NCI-H226 (cell line): Measurements from ENCODE around the gene ERAS.
"Not testable (repeated sequence)": the region's sequence is repeated elsewhere in the genome, so short reads cannot be mapped to it uniquely, and the experiment has no call there.

Experiments used
- DNase-seq: peaks from one replicate; pipeline ENCODE4 v3.0.0-alpha.2; 2015

The ERAS gene

GRCh38 chrX:48798318-48798717 is 28.0 kb upstream of the ERAS start:
- DNase-seq, result no peak

- no peak for DNase-seq
These were observed 25.6 kb upstream of the ERAS start for GRCh38 chrX:48800574-48801279.

DNA sequence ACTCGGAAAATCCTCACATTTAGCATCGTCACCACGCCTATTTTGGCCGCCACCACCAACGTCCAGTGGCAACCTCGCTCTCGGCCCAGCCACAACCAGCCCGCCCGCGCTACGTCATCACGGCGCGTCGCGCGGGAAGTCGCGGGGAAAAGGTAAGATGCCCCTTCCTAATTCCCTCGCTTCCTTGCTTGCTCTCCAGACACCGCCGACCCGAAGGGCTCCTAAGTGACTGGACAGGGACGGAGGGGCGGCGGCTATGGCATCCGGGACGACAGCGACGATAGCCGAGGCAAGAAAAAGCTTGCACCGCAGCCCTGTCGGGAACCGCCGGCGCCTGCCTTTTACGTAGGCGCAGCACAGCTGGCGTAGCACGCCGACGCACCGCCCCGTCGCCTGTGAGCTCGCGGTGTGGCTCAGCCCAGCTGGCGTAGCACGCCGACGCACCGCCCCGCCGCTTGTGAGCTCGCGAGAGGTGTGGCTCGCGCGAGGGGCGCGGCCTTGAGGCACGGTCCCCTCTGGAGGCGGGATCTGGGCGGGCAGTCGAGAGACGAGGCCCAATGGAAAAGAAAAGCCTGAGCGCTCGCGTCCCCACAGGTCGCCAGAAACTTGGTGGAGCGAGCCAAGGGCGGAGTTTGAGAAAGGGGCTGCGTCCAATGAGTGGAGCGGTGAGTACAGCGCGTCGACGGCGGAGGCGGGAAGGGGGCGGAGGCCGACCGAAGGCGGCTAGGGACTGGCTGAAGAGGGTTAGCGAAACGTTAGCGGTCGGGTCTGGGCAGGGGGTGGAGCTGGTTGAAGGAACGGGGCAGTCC is 24.8 kb upstream of the ERAS start, which contains the start of gene HDAC6:
HDAC6 (plus strand) TSS at position 788 of the 809 bp plus-strand sequence. CDS start 626 bp downstream, outside the sequence.
- DNase-seq, result peak; percentile 94

- peak; percentile 76 for DNase-seq
These were observed 24.0 kb upstream of the ERAS start for GRCh38 chrX:48802089-48802904.

DNA sequence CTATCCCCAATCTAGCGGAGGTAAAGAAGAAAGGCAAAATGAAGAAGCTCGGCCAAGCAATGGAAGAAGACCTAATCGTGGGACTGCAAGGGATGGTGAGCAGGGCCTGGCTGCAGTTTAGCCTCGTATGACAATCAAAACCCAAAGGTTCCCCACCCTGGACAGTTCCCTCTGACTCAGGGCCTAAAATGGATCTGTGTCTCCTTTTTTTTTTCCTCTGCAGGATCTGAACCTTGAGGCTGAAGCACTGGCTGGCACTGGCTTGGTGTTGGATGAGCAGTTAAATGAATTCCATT is 23.5 kb upstream of the ERAS start:
- no peak for DNase-seq

GRCh38 chrX:48806081-48806480 is 20.2 kb upstream of the ERAS start:
- no peak for DNase-seq

- DNase-seq, result no peak
These were observed 12.7 kb upstream of the ERAS start for GRCh38 chrX:48813644-48814043.

DNA sequence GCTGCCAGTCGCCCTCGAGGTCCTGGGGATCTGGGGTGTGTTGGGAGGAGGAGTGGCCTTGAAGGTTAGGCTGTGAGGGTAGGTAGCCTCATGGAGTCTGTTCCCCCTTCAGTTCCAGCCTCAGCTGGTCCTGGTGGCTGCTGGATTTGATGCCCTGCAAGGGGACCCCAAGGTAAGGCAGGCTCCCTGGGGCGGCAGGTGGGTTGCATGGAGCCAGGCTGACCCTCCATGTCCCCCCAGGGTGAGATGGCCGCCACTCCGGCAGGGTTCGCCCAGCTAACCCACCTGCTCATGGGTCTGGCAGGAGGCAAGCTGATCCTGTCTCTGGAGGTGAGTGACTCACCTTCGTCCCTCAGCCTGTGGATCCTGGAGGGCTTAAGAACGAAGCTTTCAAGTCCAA is 11.6 kb upstream of the ERAS start:
- no peak for DNase-seq

GRCh38 chrX:48815266-48815665 is 11.0 kb upstream of the ERAS start:
- no peak for DNase-seq

DNA sequence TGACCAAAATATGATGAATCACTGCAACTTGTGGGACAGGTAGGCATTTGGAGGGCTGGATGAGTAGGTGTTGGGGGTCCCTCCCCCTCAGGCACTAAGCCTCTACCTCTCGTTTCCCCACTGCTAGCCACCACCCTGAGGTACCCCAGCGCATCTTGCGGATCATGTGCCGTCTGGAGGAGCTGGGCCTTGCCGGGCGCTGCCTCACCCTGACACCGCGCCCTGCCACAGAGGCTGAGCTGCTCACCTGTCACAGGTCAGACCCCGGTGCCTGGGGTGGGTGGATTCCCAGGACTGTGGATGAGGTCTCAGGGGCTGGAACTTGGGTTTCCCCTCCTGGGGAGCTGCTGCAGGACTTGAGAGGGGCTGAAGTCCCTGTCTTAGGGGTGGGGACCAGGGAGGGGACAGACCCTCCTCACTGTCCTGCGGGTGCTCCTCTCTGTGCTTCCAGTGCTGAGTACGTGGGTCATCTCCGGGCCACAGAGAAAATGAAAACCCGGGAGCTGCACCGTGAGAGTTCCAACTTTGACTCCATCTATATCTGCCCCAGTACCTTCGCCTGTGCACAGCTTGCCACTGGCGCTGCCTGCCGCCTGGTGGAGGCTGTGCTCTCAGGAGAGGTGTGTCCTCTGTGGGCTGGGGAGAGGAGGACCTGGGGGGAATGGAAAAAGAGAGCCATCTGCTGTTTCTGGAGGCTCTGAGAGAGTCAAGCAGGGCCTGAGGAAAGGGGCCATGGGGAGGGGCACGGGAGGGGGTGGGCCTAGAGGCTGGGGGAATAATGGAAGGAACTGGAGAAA is 10.1 kb upstream of the ERAS start:
- no peak for DNase-seq

- DNase-seq, result no peak
These were observed 8.2 kb upstream of the ERAS start for GRCh38 chrX:48818098-48818497.

GRCh38 chrX:48818866-48819265 is 7.4 kb upstream of the ERAS start:
- no peak for DNase-seq

- not testable (repeated sequence) for DNase-seq
These were observed 6.9 kb upstream of the ERAS start for GRCh38 chrX:48819394-48819793.

- DNase-seq, result no peak
These were observed 3.3 kb upstream of the ERAS start for GRCh38 chrX:48823053-48823452.

- no peak for DNase-seq
These were observed 2.2 kb upstream of the ERAS start for GRCh38 chrX:48824066-48824465.

DNA sequence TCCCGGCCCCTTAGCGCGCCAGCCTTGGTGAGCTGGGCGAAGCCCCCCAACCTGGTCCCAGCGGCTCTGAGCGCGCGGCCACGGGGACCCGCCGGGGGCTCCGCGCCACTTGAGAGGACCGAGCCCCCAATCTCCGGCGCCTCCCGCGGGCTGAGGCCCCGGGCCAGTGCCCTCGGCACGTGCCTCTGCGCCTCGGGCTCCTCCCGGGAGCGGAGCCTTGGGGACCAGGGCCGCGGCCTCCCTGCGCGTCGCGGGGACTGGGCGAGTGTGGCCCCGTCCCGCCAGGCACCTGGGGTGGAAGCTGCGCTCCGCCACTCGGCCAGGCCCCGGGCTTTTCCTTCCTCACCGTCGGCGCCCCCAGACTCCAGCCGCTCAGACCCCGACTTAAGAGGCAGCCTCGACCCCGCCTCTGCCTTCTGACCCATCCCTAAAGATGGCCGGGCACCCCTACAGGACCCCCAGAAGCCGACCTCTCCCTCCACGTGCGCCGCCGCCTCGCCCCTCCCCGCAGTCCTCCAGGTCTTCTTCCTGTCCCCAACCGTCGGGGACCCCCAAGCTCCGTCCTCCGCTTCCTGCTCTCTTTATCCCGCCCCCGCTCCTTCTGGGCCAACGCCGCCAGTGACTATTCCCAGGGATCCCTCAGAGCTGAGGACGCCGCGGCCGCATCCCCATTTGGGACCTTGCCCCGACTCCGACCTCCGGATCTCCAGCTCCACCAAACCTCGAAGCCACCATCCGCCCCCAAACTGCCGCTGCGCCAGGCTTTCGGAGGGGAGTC is 752 bp downstream of the ERAS start:
- no peak for DNase-seq

DNA sequence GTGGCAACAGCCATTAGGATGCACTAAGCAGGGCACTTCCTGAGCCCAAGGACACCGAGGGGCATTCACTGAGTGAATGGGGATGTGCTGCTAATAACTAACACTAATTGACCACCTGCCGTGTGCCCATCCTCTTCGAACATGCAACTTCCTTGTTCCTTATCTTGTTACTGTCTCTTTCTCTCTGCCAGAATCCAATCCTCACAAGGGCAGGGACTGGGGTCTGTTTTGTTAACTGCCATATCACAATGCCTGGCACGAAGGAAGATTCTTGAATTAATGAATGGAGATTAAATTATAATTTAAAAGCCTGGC is 1.3 kb downstream of the ERAS start:
- no peak for DNase-seq

DNA sequence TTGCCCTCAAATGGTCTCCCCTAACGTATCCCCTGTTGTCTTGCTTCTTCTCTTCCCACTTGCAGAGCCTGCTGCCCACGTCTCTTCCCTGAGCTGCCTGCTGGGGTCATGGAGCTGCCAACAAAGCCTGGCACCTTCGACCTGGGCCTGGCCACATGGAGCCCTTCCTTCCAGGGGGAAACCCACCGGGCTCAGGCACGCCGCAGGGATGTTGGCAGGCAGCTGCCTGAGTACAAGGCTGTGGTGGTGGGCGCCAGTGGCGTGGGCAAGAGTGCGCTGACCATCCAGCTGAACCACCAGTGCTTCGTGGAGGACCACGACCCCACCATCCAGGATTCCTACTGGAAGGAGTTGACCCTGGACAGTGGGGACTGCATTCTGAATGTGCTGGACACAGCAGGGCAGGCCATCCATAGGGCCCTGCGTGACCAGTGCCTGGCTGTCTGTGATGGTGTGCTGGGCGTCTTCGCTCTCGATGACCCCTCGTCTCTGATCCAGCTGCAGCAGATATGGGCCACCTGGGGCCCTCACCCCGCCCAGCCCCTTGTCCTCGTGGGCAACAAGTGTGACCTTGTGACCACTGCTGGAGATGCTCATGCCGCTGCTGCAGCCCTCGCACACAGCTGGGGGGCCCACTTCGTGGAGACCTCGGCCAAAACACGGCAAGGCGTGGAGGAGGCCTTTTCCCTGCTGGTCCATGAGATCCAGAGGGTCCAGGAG is 2.9 kb downstream of the ERAS start:
- no peak for DNase-seq

- DNase-seq, result no peak
These were observed 5.0 kb downstream of the ERAS start for GRCh38 chrX:48831136-48831908.

DNA sequence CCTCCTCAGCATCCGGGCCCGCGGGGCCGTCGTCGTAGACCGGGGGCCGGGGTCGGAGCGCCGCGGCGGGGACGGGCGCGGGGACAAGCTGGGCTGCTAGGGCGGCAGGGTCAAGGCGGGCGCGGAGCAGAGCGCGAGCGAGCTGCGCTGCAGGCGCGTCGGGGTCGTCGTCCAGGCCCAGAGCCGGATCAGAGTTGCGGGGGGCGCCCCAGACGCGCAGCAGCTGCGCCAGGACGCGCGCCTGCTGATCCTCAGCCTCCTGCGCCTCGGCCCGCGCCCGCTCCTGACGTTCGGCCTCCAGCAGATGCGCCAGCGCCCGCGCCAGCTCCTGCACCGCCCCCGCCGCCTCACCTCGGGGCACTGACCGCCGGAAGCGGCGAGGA is 5.6 kb downstream of the ERAS start:
- no peak for DNase-seq
